A673 (cell line): ENCODE data around the gene CAMKV. TPM values are rescaled to one million over a fixed set of nuclear protein-coding genes. Genes with fewer than 3 reads are reported as not detected.

Experiments
- BruUV-seq: library from RNA; stranded (reverse); fragments of 400-500 nt; replicated peaks from 2 replicates; lab custom pipeline; 2021; lab: Mats Ljungman, UMichigan
- CTCF ChIA-PET: fragments of 300-600 bp; sonication (Branson Sonifier 250); formaldehyde crosslinking; loops from one replicate; lab custom pipeline; 2022; ENCODE audit warnings: antibody characterized with exemption; lab: Charles Lee
- POLR2A ChIA-PET: fragments of 300-600 bp; sonication (Branson Sonifier 250); formaldehyde crosslinking; loops from one replicate; lab custom pipeline; 2022; ENCODE audit warnings: antibody characterized with exemption; ENCODE audit not compliant: low non-redundant PET; lab: Charles Lee
- DNase-seq: peaks from one replicate; pipeline ENCODE4 v3.0.0-alpha.2; 2015; ENCODE audit warnings: low spot score
- H3K27ac ChIP-seq: fragments of 200-600 bp; sonication (generic); 2 replicates; pipeline ENCODE4 v1.5.1; 2016; ENCODE audit warnings: mixed run types, low read depth, mild to moderate bottlenecking, mixed read lengths, antibody characterized with exemption, low read length; ENCODE audit not compliant: poor library complexity, severe bottlenecking
- H3K27me3 ChIP-seq: fragments of 200-600 bp; sonication (generic); replicated peaks from 2 replicates; pipeline ENCODE4 v1.6.1; 2017; ENCODE audit warnings: mixed run types, low read depth, mild to moderate bottlenecking, mixed read lengths, antibody characterized with exemption, low read length; ENCODE audit not compliant: insufficient read depth, poor library complexity
- H3K36me3 ChIP-seq: fragments of 200-600 bp; sonication (generic); 2 replicates; pipeline ENCODE4 v1.6.1; 2016; ENCODE audit warnings: mixed run types, mild to moderate bottlenecking, mixed read lengths, antibody characterized with exemption, low read length; ENCODE audit not compliant: insufficient read depth, poor library complexity, severe bottlenecking
- H3K4me1 ChIP-seq: fragments of 200-600 bp; sonication (generic); 2 replicates; pipeline ENCODE4 v1.6.1; 2017; ENCODE audit warnings: mixed run types, mild to moderate bottlenecking, mixed read lengths, antibody characterized with exemption, low read length; ENCODE audit not compliant: insufficient read depth, poor library complexity, severe bottlenecking
- H3K4me3 ChIP-seq: fragments of 200-600 bp; sonication (generic); 2 replicates; pipeline ENCODE4 v1.5.1; 2016; ENCODE audit warnings: low read depth, mixed run types, mild to moderate bottlenecking, mixed read lengths, low read length; ENCODE audit not compliant: poor library complexity, severe bottlenecking
- H3K9me3 ChIP-seq: fragments of 200-600 bp; sonication (generic); 2 replicates; pipeline ENCODE4 v1.6.1; 2016; ENCODE audit warnings: mixed run types, low read depth, mild to moderate bottlenecking, mixed read lengths, antibody characterized with exemption, low read length; ENCODE audit not compliant: poor library complexity, severe bottlenecking
- EZH2 ChIP-seq: fragments of 200-600 bp; sonication (generic); IDR thresholded peaks from 2 replicates; pipeline ENCODE4 v1.6.1; 2017; ENCODE audit warnings: borderline replicate concordance, low read depth, mild to moderate bottlenecking, mixed read lengths, antibody characterized with exemption, low read length; ENCODE audit not compliant: poor library complexity, severe bottlenecking
- intact Hi-C: fragments of 100-400 bp; cut with micrococcal nuclease; formaldehyde crosslinking; loops from one replicate; pipeline ENCODE4 v1.10.0; 2022; ENCODE audit not compliant: unreplicated experiment
- total RNA-seq: library from RNA; stranded (reverse); gene quantifications from 2 replicates; pipeline ENCODE4 v1.2.3, GENCODE V29; 2021
- TF ChIP-seq, protein P1 (sequence below): fragments of 300-800, 200-600 bp; sonication (generic); conservative IDR thresholded peaks from 2 replicates; pipeline ENCODE4 v1.5.1; 2017; ENCODE audit warnings: low read depth, mild to moderate bottlenecking, antibody characterized with exemption, low read length, moderate library complexity, mixed read lengths

CAMKV gene
- total RNA-seq, 1 experiment from 2014 or later: 5.4 TPM

GRCh38 chr3:49859576-49860305 lies 10.0 kb downstream of the CAMKV start:
- TF ChIP-seq, protein P1, sequence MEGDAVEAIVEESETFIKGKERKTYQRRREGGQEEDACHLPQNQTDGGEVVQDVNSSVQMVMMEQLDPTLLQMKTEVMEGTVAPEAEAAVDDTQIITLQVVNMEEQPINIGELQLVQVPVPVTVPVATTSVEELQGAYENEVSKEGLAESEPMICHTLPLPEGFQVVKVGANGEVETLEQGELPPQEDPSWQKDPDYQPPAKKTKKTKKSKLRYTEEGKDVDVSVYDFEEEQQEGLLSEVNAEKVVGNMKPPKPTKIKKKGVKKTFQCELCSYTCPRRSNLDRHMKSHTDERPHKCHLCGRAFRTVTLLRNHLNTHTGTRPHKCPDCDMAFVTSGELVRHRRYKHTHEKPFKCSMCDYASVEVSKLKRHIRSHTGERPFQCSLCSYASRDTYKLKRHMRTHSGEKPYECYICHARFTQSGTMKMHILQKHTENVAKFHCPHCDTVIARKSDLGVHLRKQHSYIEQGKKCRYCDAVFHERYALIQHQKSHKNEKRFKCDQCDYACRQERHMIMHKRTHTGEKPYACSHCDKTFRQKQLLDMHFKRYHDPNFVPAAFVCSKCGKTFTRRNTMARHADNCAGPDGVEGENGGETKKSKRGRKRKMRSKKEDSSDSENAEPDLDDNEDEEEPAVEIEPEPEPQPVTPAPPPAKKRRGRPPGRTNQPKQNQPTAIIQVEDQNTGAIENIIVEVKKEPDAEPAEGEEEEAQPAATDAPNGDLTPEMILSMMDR: no peak
- no peak for TF ChIP-seq EZH2
- ChIA-PET CTCF (no interaction called here), POLR2A (no interaction called here)
- H3K9me3 ChIP-seq: no peaks in the 10 kb centered on the region
- no peak for DNase-seq
- H3K27me3 ChIP-seq: no peaks in the 10 kb centered on the region
- no peak overlapping the region for H3K27ac ChIP-seq
- no peak overlapping the region for H3K4me3 ChIP-seq
- H3K36me3 ChIP-seq: no peaks in the 10 kb centered on the region
- H3K4me1 ChIP-seq: no peaks in the 10 kb centered on the region
- BruUV-seq: no TSS peak
- intact Hi-C loops: no loop called here

- no TSS peak for BruUV-seq
- peak; percentile 88 for DNase-seq
- CTCF ChIA-PET: no interaction called here
- intact Hi-C loops: no loop called here
- POLR2A ChIA-PET: no interaction called here
- Histone ChIP-seq H3K36me3 (no peaks in the 10 kb centered on the region), H3K27me3 (no peaks in the 10 kb centered on the region), H3K9me3 (no peaks in the 10 kb centered on the region), H3K4me1 (no peaks in the 10 kb centered on the region), H3K4me3 (peak within 1 kb of the TSS; percentile 66), H3K27ac (peak within 1 kb of the TSS; percentile 46)
- no peak for TF ChIP-seq EZH2
- TF ChIP-seq, protein P1: no peak
Measured at GRCh38 chr3:49856181-49857005, 13.3 kb downstream of the CAMKV start, which contains the start of gene TRAIP. Gene TRAIP (minus strand): TSS chr3:49856564. CDS start chr3:49856453, 111 bp downstream.

GRCh38 chr3:49855662-49856061 lies 14.0 kb downstream of the CAMKV start:
- BruUV-seq: TSS peak; percentile 57

More at GRCh38 chr3:49855662-49856061, 14.0 kb downstream of the CAMKV start:
- intact Hi-C loops: no loop called here
- H3K27me3 ChIP-seq: no peaks in the 10 kb centered on the region
- no peak for DNase-seq
- H3K4me1 ChIP-seq: no peaks in the 10 kb centered on the region
- TF ChIP-seq, protein P1: no peak
- no peak for TF ChIP-seq EZH2
- CTCF ChIA-PET: interaction anchor here (0.6 kb wide), 1 partner anchor 13 kb away, joined by 3 read pairs; no protein-coding TSS in a partner anchor
- no peaks in the 10 kb centered on the region for H3K36me3 ChIP-seq
- peak overlapping the region; percentile 66 for H3K4me3 ChIP-seq
- no peaks in the 10 kb centered on the region for H3K9me3 ChIP-seq
- H3K27ac ChIP-seq: no peak overlapping the region
- POLR2A ChIA-PET: no interaction called here
